Lower leg skin (tissue), 3 donors: ENCODE data around the gene ADAMTS17.

Experiments used
- POLR2A ChIP-seq, 2 donors: fragments of 450-650 bp; IDR thresholded peaks; one replicate each; pipeline ENCODE4 v1.6.1; 2016 to 2017; ENCODE audit warnings: antibody characterized with exemption in 2 of 2, mild to moderate bottlenecking in 1 of 2, moderate library complexity in 1 of 2
- TF ChIP-seq, protein P1 (sequence below), 3 donors: fragments of 450-650 bp; IDR thresholded peaks; one replicate each; pipeline ENCODE4 v1.5.1; 2016; ENCODE audit warnings: antibody characterized with exemption in 3 of 3, mild to moderate bottlenecking in 3 of 3, moderate library complexity in 2 of 3

DNA sequence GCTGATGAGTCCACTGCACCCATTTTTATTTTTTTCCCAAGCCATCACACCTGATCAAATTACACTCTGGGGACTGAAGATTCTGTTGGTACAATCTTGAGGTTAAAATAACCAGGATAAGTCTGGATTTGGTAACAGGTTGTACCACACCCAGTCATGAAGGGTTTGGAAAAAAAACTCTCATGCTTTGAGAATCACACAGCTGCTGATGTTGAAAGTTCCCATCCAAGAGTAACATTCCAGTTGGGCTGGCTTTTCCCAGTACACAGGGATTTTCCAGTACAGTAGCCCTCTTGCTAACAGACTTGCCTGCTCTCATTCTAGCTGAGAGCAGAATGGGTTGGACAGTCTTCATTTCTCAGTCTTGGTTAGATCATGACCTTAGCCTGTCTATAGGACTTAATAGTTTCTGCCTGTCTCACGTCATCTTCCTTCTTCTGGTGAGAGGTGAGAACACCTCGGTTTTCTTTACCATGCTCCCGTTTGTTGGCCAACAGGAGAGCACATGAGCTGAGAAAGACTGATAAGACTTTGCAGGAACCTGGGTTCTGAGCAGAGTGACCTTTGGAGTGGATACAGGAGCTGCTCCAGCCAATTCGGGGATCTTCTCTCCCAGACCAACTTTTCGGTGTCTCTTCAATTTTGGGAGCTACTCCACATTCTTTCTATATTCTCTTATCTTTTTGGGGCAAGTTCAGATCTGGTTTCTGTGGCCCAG is 308.5 kb downstream of the ADAMTS17 start:
- TF ChIP-seq, protein P1, sequence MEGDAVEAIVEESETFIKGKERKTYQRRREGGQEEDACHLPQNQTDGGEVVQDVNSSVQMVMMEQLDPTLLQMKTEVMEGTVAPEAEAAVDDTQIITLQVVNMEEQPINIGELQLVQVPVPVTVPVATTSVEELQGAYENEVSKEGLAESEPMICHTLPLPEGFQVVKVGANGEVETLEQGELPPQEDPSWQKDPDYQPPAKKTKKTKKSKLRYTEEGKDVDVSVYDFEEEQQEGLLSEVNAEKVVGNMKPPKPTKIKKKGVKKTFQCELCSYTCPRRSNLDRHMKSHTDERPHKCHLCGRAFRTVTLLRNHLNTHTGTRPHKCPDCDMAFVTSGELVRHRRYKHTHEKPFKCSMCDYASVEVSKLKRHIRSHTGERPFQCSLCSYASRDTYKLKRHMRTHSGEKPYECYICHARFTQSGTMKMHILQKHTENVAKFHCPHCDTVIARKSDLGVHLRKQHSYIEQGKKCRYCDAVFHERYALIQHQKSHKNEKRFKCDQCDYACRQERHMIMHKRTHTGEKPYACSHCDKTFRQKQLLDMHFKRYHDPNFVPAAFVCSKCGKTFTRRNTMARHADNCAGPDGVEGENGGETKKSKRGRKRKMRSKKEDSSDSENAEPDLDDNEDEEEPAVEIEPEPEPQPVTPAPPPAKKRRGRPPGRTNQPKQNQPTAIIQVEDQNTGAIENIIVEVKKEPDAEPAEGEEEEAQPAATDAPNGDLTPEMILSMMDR (IDR thresholded peaks at IDR 0.05) = no peak
- TF ChIP-seq POLR2A (IDR thresholded peaks at IDR 0.05) = no peak
